Measurements from ENCODE around the gene COPS6.

The COPS6 gene

GRCh38 chr7:100088621-100089457, at the start of gene COPS6:
Gene COPS6 (plus strand): TSS chr7:100088969. CDS start chr7:100088991, 22 bp downstream.
- peak; percentile 90 for DNase-seq (ENCODE audit: low spot score)

DNA sequence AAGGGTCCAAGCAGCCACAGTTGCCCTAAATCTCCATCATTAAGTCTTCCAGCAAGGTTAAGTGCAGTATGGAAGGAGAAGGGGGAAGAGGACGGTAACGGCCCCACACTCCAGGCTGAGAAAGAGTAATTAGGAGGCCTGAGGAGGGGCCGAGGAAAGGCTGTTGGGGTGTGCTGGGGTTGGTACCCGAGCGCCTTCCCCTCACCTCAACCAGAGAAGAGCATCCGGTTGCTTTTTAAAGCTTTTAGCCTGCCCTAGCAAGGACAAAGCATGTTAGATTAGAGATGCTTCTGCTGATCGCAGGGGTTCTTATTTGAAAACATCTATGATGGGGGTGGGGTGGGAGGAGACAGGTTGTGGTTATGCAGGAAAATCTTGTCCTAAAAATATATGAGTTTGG, 48.2 kb upstream of the COPS6 start:
- no peak for DNase-seq (ENCODE audit: low spot score)

- DNase-seq (ENCODE audit: low spot score) = peak; percentile 26
These were observed 44.1 kb upstream of the COPS6 start for GRCh38 chr7:100044718-100045117.

DNA sequence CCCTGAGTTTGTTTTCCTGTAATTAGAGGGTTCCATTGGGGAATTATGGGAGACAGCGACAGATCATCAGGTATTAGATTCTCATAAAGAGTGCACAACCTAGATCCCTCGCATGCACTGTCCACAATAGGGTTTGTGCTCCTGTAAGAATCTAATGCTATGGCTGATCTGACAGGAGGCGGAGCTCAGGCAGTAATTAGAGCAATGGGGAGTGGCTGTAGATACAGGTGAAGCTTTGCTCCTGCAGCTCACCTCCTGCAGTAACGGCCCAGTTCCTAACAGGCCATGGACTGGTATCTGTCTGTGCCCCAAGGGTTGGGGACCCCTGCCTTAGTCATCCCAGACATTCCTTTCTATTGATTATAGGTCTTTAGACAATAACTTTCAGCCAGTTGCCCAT, 40.1 kb upstream of the COPS6 start:
- no peak for DNase-seq (ENCODE audit: low spot score)

GRCh38 chr7:100049441-100050291, 39.1 kb upstream of the COPS6 start, which contains the start of gene ZSCAN21:
Gene ZSCAN21 (plus strand): TSS chr7:100049774. CDS start chr7:100057007, 7,233 bp downstream.
- peak; percentile 98 for DNase-seq (ENCODE audit: low spot score)

GRCh38 chr7:100051611-100052010, 37.2 kb upstream of the COPS6 start:
- DNase-seq (ENCODE audit: low spot score) = no peak

DNA sequence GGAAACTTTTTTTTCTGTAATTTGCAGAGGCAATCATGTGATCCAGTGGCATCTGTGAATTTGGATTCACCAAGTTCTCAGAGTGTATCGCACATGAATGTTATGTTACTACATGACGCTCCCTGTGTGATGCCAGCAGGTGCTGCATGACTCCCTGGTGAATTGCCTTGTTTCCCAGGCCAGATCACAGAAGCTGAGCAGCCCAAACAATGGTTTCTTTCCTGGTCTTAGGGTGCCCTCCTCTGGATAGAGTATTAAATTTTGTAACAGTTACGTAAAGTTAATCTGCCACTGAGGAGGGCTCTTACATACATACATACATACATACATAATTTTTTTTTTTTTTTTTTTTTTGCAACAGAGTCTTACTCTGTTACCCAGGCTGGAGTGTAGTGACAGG, 35.6 kb upstream of the COPS6 start:
- peak; percentile 43 for DNase-seq (ENCODE audit: low spot score)

DNA sequence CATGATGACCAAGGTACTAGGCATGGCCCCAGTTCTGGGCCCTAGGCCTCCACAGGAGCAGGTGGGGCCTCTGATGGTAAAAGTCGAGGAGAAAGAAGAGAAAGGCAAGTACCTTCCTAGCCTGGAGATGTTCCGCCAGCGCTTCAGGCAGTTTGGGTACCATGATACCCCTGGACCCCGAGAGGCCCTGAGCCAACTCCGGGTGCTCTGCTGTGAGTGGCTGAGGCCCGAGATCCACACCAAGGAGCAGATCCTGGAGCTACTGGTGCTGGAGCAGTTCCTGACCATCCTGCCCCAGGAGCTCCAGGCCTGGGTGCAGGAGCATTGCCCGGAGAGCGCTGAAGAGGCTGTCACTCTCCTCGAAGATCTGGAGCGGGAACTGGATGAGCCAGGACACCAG, 31.8 kb upstream of the COPS6 start:
- no peak for DNase-seq (ENCODE audit: low spot score)

DNA sequence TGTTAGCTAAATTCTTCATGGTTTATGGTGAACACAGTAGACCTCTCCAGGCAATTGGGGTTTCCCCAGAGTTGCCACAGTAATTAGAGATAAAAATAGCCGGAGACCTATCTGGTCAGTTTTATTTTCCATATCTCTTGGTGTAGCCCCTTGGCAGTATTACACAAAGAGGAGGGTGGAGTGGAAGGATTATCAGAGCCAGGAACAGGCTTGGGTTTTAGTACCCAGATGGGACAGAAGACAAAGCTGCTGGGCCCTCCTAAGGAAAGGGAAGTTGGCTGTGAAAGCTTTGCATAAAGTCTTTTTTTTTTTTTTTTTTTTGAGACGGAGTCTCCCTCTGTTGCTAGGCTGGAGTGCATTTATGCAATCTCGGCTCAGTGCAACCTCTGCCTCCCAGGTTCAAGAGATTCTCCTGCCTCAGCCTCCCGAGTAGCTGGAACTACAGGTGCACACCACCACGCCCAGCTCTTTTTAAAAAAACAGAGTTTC, 29.5 kb upstream of the COPS6 start:
- DNase-seq (ENCODE audit: low spot score) = no peak

DNA sequence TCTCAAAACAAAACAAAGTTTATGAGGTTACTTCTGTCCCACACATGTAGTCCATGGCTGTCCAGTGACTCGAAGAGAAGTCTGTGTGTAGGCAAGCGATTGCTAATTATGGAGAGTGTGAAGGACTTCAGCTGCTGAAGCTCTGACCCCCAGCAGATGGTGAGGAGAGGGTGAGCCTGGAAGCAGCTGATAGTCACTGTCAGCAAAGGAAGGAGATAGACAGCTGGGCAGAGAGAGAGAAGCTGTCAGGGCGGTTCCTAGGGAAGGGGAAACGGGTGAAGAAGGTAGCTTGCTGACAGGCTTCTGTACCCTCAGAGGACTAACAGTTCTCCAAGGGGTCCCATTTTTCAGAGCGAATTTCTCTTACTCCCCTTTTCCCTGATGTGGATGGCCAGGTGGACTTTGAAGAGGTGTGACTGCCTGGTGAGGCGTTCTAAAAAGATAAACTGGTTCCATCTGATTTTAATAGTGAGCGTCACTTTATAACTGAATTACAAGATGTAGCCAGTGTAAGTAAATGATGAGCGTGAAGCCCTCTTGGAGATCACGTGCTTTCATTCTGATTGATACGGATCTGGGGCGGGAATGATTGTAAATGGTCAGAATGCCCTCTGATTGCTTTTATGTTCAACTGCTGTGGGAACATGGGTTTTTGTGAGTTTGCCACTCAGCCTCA, 27.1 kb upstream of the COPS6 start:
- no peak for DNase-seq (ENCODE audit: low spot score)

- DNase-seq (ENCODE audit: low spot score) = no peak
These were observed 25.4 kb upstream of the COPS6 start for GRCh38 chr7:100063376-100063775.

GRCh38 chr7:100064162-100064561, 24.6 kb upstream of the COPS6 start:
- no peak for DNase-seq (ENCODE audit: low spot score)

- DNase-seq (ENCODE audit: low spot score) = no peak
These were observed 23.1 kb upstream of the COPS6 start for GRCh38 chr7:100065452-100066186.

DNA sequence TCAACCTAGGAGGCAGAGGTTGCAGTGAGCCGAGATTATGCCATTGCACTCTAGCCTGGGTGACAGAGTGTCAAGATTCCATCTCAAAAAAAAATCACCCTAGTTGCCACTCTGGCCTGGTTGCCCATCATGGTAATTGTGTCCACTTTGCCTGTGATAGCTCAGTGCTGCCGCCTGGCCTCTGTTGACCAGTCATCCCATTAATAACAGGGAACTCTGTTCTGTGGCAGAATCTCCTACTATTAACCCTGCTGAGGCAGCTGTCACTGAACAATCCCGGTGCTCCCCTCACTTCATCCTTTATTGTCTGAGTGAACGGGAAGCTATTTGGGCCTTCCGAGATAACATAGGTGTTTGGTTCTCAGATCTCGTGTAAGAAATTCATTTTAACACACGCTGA, 21.8 kb upstream of the COPS6 start:
- DNase-seq (ENCODE audit: low spot score) = peak; percentile 32

- no peak for DNase-seq (ENCODE audit: low spot score)
These were observed 18.8 kb upstream of the COPS6 start for GRCh38 chr7:100069991-100070390.

- DNase-seq (ENCODE audit: low spot score) = no peak
These were observed 17.6 kb upstream of the COPS6 start for GRCh38 chr7:100071018-100071723.

DNA sequence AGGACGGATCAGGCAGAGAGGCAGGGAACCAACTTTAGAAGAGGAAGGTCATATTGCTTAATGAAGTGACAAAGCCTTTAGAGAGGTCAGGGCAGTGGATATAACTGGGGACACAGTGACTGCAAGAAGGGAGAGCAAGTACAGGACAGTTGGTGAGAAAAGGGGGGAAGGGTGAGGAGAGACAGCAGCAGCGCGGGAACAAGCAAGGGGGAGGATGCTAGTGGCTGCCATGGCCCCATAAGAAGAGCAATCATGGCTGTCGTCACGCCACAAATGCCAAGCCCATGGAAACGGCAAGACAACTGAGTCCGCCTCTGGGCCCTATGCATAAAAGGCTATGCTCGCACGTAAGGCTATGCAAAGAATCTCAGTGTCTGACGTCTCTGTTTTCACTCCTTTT, 16.3 kb upstream of the COPS6 start:
- no peak for DNase-seq (ENCODE audit: low spot score)

GRCh38 chr7:100074841-100075240, 13.9 kb upstream of the COPS6 start:
- DNase-seq (ENCODE audit: low spot score) = no peak

DNA sequence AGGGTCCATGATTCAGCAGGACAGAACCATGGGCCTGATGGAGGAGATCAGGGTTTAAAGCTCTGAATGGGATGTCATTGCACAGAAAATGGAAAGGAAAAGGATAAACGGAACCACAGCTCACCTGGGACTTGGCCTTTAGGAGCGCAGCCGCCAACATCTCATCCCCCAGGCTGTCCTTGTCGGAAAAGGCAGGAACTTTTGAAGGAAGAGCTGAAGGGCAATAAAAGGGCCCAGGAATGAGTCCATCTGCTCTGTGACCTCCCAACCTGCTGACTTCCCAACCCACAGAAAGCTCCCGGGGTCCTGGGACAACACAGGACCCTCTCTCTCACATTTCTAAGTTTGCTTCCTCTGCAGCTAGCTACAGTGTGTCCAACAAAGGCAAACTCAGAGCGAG, 13.4 kb upstream of the COPS6 start:
- DNase-seq (ENCODE audit: low spot score) = no peak

GRCh38 chr7:100077205-100077604, 11.6 kb upstream of the COPS6 start:
- no peak for DNase-seq (ENCODE audit: low spot score)

GRCh38 chr7:100079024-100079560, 9.7 kb upstream of the COPS6 start:
- DNase-seq (ENCODE audit: low spot score) = no peak
